WTC11 (cell line): ENCODE data around the gene RUVBL1. TPM values are rescaled to one million over a fixed set of nuclear protein-coding genes. Genes with fewer than 3 reads are reported as not detected.

Experiments
- ATAC-seq: fragments of 200-7000 bp; cut with Tn5 transposase; 2 replicates; pipeline ENCODE4 v1.10.0; 2021; ENCODE audit warnings: mild to moderate bottlenecking, moderate library complexity
- CTCF ChIA-PET: fragments of 300-600 bp; sonication (Branson Sonifier 250); formaldehyde crosslinking; loops from one replicate; lab custom pipeline; 2021; ENCODE audit warnings: antibody characterized with exemption; lab: Charles Lee
- POLR2A ChIA-PET: fragments of 350-600 bp; sonication (Branson Sonifier 250); formaldehyde crosslinking; loops from one replicate; lab custom pipeline; 2021; ENCODE audit warnings: antibody characterized with exemption; lab: Charles Lee
- DNase-seq: peaks from one replicate; pipeline ENCODE4 v3.0.0; 2021; ENCODE audit warnings: low spot score
- H3K27ac Mint-ChIP-seq: 2 replicates; pipeline ENCODE4 v1.8.0; 2021; ENCODE audit warnings: mixed read lengths
- H3K27me3 Mint-ChIP-seq: 2 replicates; pipeline ENCODE4 v1.8.0; 2021; ENCODE audit warnings: low read depth, mild to moderate bottlenecking, moderate library complexity, mixed read lengths
- H3K36me3 Mint-ChIP-seq: 2 replicates; pipeline ENCODE4 v1.8.0; 2021; ENCODE audit warnings: mixed read lengths
- H3K4me1 Mint-ChIP-seq: 2 replicates; pipeline ENCODE4 v1.8.0; 2022; ENCODE audit warnings: mixed read lengths
- H3K4me3 Mint-ChIP-seq: 2 replicates; pipeline ENCODE4 v1.8.0; 2021; ENCODE audit warnings: mild to moderate bottlenecking, moderate library complexity, mixed read lengths
- H3K9me3 Mint-ChIP-seq: 2 replicates; pipeline ENCODE4 v1.8.0; 2021; ENCODE audit warnings: mixed read lengths
- ATF2 ChIP-seq: sonication (generic); formaldehyde crosslinking; IDR thresholded peaks from 2 replicates; pipeline ENCODE4 v1.8.1; 2022; ENCODE audit warnings: low read depth, missing genetic modification reagents, borderline replicate concordance
- NR3C1 ChIP-seq: sonication (generic); formaldehyde crosslinking; conservative IDR thresholded peaks from 2 replicates; pipeline ENCODE4 v1.8.1; 2023; ENCODE audit warnings: low read depth, mild to moderate bottlenecking, missing genetic modification reagents
- RELA ChIP-seq: sonication (generic); formaldehyde crosslinking; IDR thresholded peaks from 2 replicates; pipeline ENCODE4 v1.8.1; 2022; ENCODE audit warnings: missing genetic modification reagents, mild to moderate bottlenecking, borderline replicate concordance
- SP1 ChIP-seq: sonication (generic); formaldehyde crosslinking; conservative IDR thresholded peaks from 2 replicates; pipeline ENCODE4 v1.8.1; 2022; ENCODE audit warnings: missing genetic modification reagents
- TEAD4 ChIP-seq: sonication (generic); formaldehyde crosslinking; IDR thresholded peaks from 2 replicates; pipeline ENCODE4 v1.8.0; 2022; ENCODE audit warnings: mild to moderate bottlenecking, missing genetic modification reagents
- ZNF121 ChIP-seq: sonication (generic); formaldehyde crosslinking; IDR thresholded peaks from 2 replicates; pipeline ENCODE4 v1.8.0; 2023; ENCODE audit warnings: missing genetic modification reagents
- total RNA-seq: library from RNA; stranded (reverse); gene quantifications from 3 replicates; pipeline ENCODE4 v1.2.3, GENCODE V29; 2021
- TF ChIP-seq, protein P1 (sequence below): sonication (generic); formaldehyde crosslinking; IDR thresholded peaks from 2 replicates; pipeline ENCODE4 v1.8.1; 2023; ENCODE audit warnings: mild to moderate bottlenecking, missing genetic modification reagents
- TF ChIP-seq, protein P2 (sequence below): sonication (generic); formaldehyde crosslinking; IDR thresholded peaks from 2 replicates; pipeline ENCODE4 v1.8.1; 2023; ENCODE audit warnings: mild to moderate bottlenecking, missing genetic modification reagents, moderate library complexity
- TF ChIP-seq, protein P3 (sequence below): fragments of 250-450 bp; sonication (Bioruptor Pico); IDR thresholded peaks from 2 replicates; pipeline ENCODE4 v1.8.0; 2021; ENCODE audit warnings: mild to moderate bottlenecking
- TF ChIP-seq, protein P4 (sequence below): fragments of 250-450 bp; sonication (Bioruptor Pico); IDR thresholded peaks from 2 replicates; pipeline ENCODE4 v1.9.0; 2021; ENCODE audit warnings: moderate library complexity, mild to moderate bottlenecking, inconsistent platforms, borderline replicate concordance
- TF ChIP-seq, protein P5 (sequence below): fragments of 250-450 bp; sonication (Bioruptor Pico); IDR thresholded peaks from 2 replicates; pipeline ENCODE4 v1.9.0; 2021; ENCODE audit warnings: mild to moderate bottlenecking

The RUVBL1 gene
- total RNA-seq, 1 experiment from 2014 or later, result 118 TPM

DNA sequence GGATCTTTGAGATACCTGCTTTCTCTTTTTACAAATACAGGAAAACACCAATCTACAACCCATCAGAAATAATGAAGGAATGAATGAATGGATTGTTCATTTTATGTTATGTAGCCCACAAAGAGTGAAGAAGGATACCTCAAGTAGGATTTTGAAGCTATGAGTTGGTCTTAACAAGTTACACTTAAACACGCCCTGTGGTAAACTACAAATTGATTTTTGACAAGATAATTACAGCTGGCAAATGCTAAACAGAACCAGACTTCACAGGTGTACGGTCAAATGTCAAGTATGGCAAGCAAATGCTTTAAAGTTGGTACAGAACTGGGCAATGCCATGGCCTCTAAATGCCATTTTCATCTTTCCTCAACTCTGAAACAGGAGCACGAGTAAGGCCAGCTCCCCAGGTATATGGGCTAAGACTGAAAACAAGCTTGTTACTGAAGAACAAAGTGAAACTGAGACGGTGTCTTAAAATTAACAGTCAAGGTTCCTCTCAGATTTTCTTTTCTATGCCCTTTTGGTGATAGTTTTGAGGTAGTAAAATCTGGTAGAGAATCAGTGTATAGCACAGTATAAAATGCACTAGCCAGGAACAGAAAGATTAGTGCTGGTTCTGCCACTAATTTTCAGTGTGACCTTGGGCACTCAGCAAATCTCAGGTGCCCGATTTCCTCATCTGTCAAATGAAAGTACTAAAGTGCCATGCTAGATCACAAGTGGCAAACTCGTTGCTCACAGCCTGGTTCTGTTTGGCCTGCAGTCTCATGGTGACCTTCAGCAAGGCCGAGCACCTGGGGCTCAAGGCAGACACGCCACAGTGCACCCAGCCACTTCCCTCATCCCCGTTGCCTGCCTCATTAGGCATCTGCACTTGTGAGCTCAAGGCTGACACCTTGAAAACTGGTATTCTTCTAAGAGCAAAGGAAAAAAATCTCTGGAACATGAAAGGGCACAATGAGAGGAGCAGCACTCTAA is 9.5 kb downstream of the RUVBL1 start (continued):
- TF ChIP-seq, protein P1, sequence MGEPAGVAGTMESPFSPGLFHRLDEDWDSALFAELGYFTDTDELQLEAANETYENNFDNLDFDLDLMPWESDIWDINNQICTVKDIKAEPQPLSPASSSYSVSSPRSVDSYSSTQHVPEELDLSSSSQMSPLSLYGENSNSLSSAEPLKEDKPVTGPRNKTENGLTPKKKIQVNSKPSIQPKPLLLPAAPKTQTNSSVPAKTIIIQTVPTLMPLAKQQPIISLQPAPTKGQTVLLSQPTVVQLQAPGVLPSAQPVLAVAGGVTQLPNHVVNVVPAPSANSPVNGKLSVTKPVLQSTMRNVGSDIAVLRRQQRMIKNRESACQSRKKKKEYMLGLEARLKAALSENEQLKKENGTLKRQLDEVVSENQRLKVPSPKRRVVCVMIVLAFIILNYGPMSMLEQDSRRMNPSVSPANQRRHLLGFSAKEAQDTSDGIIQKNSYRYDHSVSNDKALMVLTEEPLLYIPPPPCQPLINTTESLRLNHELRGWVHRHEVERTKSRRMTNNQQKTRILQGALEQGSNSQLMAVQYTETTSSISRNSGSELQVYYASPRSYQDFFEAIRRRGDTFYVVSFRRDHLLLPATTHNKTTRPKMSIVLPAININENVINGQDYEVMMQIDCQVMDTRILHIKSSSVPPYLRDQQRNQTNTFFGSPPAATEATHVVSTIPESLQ (CRISPR knock-in tag), result no peak
- TF ChIP-seq, protein P2, sequence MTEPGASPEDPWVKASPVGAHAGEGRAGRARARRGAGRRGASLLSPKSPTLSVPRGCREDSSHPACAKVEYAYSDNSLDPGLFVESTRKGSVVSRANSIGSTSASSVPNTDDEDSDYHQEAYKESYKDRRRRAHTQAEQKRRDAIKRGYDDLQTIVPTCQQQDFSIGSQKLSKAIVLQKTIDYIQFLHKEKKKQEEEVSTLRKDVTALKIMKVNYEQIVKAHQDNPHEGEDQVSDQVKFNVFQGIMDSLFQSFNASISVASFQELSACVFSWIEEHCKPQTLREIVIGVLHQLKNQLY (CRISPR knock-in tag), result no peak
- TF ChIP-seq, protein P3, sequence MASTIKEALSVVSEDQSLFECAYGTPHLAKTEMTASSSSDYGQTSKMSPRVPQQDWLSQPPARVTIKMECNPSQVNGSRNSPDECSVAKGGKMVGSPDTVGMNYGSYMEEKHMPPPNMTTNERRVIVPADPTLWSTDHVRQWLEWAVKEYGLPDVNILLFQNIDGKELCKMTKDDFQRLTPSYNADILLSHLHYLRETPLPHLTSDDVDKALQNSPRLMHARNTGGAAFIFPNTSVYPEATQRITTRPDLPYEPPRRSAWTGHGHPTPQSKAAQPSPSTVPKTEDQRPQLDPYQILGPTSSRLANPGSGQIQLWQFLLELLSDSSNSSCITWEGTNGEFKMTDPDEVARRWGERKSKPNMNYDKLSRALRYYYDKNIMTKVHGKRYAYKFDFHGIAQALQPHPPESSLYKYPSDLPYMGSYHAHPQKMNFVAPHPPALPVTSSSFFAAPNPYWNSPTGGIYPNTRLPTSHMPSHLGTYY (CRISPR knock-in tag), result no peak
- TF ChIP-seq NR3C1, result no peak

GRCh38 chr3:128112357-128112968 is 11.1 kb downstream of the RUVBL1 start:
- Mint-ChIP-seq H3K4me3 (no peak overlapping the region), H3K36me3 (peaks cover 71% of the 10 kb centered on the region), H3K27ac (no peak overlapping the region), H3K27me3 (no peaks in the 10 kb centered on the region), H3K9me3 (no peaks in the 10 kb centered on the region), H3K4me1 (peaks cover 8% of the 10 kb centered on the region)
- TF ChIP-seq, protein P4, sequence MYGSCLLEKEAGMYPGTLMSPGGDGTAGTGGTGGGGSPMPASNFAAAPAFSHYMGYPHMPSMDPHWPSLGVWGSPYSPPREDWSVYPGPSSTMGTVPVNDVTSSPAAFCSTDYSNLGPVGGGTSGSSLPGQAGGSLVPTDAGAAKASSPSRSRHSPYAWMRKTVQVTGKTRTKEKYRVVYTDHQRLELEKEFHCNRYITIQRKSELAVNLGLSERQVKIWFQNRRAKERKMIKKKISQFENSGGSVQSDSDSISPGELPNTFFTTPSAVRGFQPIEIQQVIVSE (CRISPR knock-in tag), result no peak
- no peak for TF ChIP-seq SP1 (CRISPR knock-in tag)
- TF ChIP-seq, protein P2 (CRISPR knock-in tag), result no peak
- TF ChIP-seq, protein P3 (CRISPR knock-in tag), result no peak
- TF ChIP-seq ATF2, result no peak
- no peak for TF ChIP-seq TEAD4 (CRISPR knock-in tag)
- TF ChIP-seq RELA (CRISPR knock-in tag), result no peak
- TF ChIP-seq, protein P5, sequence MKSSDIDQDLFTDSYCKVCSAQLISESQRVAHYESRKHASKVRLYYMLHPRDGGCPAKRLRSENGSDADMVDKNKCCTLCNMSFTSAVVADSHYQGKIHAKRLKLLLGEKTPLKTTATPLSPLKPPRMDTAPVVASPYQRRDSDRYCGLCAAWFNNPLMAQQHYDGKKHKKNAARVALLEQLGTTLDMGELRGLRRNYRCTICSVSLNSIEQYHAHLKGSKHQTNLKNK (CRISPR knock-in tag), result no peak
- no peak for TF ChIP-seq ZNF121
- TF ChIP-seq NR3C1, result no peak
- POLR2A ChIA-PET, result no interaction called here
- DNase-seq (no peak), ATAC-seq (no peak)
- CTCF ChIA-PET, result no interaction called here
